HG02759 (cell line): ENCODE data around the gene GAGE1.
A peak's percentile ranks its signal among the peaks of the same experiment; 100 is the strongest.
"Not testable (repeated sequence)": the region's sequence is repeated elsewhere in the genome, so short reads cannot be mapped to it uniquely, and the experiment has no call there.

Experiments used
- ATAC-seq: cut with Tn5 transposase; IDR thresholded peaks from one replicate; pipeline ENCODE4 v1.9.1; 2021; ENCODE audit warnings: mild to moderate bottlenecking, moderate library complexity; ENCODE audit not compliant: unreplicated experiment

GAGE1 gene

GRCh38 chrX:49598720-49599119, at the start of gene GAGE1:
Gene GAGE1 (plus strand): TSS chrX:49599020. CDS start chrX:49600175, 1,155 bp downstream.
- ATAC-seq = not testable (repeated sequence)

- ATAC-seq = not testable (repeated sequence)
These were observed 47.8 kb upstream of the GAGE1 start, which contains the start of gene GAGE12E for GRCh38 chrX:49550989-49551388. Gene GAGE12E (plus strand): TSS chrX:49551289. CDS start chrX:49552444, 1,155 bp downstream.

- not testable (repeated sequence) for ATAC-seq
These were observed 38.3 kb upstream of the GAGE1 start, which contains the start of gene GAGE12F for GRCh38 chrX:49560542-49560941. Gene GAGE12F (plus strand): TSS chrX:49560842. CDS start chrX:49561997, 1,155 bp downstream.

- not testable (repeated sequence) for ATAC-seq
These were observed 30.1 kb upstream of the GAGE1 start for GRCh38 chrX:49568728-49569127.

- ATAC-seq = not testable (repeated sequence)
These were observed 29.7 kb upstream of the GAGE1 start for GRCh38 chrX:49569152-49569551.

GRCh38 chrX:49570100-49570499, 28.7 kb upstream of the GAGE1 start, which contains the start of gene GAGE12G:
Gene GAGE12G (plus strand): TSS chrX:49570400. CDS start chrX:49571555, 1,155 bp downstream.
- not testable (repeated sequence) for ATAC-seq

- ATAC-seq = not testable (repeated sequence)
These were observed 19.2 kb upstream of the GAGE1 start, which contains the start of gene GAGE12H for GRCh38 chrX:49579649-49580048. Gene GAGE12H (plus strand): TSS chrX:49579949. CDS start chrX:49581104, 1,155 bp downstream.

GRCh38 chrX:49589196-49589595, 9.6 kb upstream of the GAGE1 start, which contains the start of gene GAGE2A:
Gene GAGE2A (plus strand): TSS chrX:49589496. CDS start chrX:49590651, 1,155 bp downstream.
- not testable (repeated sequence) for ATAC-seq

- ATAC-seq = not testable (repeated sequence)
These were observed 8.9 kb upstream of the GAGE1 start for GRCh38 chrX:49589769-49590478.

GRCh38 chrX:49590488-49590887, 8.3 kb upstream of the GAGE1 start:
- not testable (repeated sequence) for ATAC-seq

GRCh38 chrX:49610718-49611310, 12.0 kb downstream of the GAGE1 start:
- no peak for ATAC-seq

- no peak for ATAC-seq
These were observed 19.8 kb downstream of the GAGE1 start for GRCh38 chrX:49618574-49618973.

GRCh38 chrX:49627086-49627777, 28.4 kb downstream of the GAGE1 start:
- no peak for ATAC-seq

GRCh38 chrX:49644991-49645637, 46.3 kb downstream of the GAGE1 start:
- no peak for ATAC-seq

- peak; percentile 95 for ATAC-seq
These were observed 57.7 kb downstream of the GAGE1 start for GRCh38 chrX:49656533-49656932.
